ENCODE data around the gene ABCA3. TPM values are rescaled to one million over a fixed set of nuclear protein-coding genes. Genes with fewer than 3 reads are reported as not detected.

The ABCA3 gene
- total RNA-seq, 1 donor from 2014 or later: 21.4 TPM

GRCh38 chr16:2235695-2236336, 104.7 kb downstream of the ABCA3 start:
- DNase-seq (ENCODE audit: low read depth in 2 of 2): no peak

DNA sequence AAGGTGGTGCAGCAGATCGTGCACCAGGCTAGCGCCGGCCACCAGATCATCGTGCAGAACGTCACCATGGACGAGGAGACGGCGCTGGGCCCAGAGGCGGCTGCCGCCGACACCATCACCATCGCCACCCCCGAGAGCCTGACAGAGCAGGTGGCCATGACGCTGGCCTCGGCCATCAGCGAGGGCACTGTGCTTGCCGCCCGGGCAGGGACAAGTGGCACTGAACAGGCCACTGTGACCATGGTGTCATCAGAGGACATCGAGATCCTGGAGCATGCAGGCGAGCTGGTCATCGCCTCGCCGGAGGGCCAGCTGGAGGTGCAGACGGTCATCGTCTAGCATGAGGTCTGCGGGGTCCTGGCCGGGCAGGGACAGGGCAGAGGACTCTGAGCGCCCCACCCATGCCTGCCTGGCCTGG, 105.3 kb downstream of the ABCA3 start:
- DNase-seq (ENCODE audit: low read depth in 2 of 2): no peak

DNA sequence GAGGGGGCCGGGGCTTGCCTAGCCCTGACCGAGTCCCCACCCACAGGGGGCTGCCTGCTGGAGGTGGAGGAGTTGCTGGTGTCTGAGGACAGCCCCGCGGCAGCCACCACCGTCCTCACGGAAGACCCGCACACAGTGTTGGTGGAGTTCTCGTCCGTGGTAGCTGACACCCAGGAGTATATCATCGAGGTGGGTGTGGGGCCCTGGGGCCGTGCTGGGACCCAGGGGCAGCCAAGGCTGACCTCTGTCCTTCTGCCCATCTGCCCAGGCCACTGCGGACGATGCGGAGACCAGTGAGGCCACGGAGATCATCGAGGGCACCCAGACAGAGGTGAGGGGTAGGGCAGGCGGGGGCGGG, 105.7 kb downstream of the ABCA3 start:
- DNase-seq (ENCODE audit: low read depth in 2 of 2): no peak

GRCh38 chr16:2233872-2234812, 106.4 kb downstream of the ABCA3 start:
- DNase-seq (ENCODE audit: low read depth in 2 of 2): no peak

GRCh38 chr16:2233046-2233775, 107.3 kb downstream of the ABCA3 start:
- DNase-seq (ENCODE audit: low read depth in 2 of 2): no peak

GRCh38 chr16:2232094-2232990, 108.2 kb downstream of the ABCA3 start:
- DNase-seq (ENCODE audit: low read depth in 2 of 2): no peak

- no peak for DNase-seq (ENCODE audit: low read depth in 2 of 2)
Observed at GRCh38 chr16:2231016-2231931, 109.3 kb downstream of the ABCA3 start.

DNA sequence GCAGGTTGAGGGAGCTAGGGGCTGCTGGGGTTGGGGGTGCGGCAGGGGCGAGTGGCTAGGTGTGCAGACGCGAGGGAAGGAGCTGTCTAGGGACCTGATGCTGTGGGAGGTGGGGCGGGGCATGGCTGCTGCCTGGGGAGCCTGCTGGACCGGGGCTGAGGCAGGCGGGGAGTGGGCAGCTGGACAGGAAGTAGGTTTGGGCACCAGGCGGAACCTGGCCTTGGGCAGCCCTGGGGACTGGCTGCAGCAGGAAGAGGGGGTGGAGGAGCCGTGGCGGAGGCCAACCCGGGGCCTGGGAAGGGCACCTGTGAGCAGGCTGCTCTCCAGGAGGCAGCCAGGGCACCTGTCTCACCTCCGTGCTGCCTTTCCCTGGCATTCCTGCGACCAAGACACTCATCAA, 110.2 kb downstream of the ABCA3 start:
- DNase-seq (ENCODE audit: low read depth in 2 of 2): no peak

DNA sequence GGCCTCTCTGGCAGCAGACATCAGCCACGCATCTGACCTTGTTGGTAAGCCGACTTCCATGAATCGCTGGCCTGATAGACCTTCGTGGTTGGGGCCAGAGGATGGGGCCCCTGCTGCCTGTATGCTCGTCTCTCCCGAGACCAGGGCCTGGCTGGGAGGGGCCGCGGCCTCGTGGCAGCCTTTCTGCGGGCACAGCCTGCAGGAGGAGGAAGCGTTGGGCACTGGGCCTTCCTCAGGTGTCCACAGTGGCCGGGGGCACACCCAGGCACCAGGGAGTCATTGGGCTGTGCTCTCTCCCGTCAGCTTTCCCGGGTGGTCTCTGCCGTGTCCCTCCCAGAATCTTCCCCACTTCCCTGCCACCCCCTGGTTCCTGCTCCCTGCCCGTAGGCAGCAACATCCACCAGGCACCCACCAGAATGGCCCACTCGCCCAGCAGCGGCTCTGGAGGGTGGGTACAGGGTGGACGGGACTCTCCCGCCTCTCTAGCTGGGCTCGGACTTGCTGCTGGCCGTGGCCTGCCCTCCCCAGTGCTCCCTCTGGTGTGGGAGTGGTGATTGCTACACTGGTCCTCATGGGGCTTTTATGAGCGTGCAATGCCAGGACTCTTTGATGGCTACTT, 110.8 kb downstream of the ABCA3 start:
- no peak for DNase-seq (ENCODE audit: low read depth in 2 of 2)

DNA sequence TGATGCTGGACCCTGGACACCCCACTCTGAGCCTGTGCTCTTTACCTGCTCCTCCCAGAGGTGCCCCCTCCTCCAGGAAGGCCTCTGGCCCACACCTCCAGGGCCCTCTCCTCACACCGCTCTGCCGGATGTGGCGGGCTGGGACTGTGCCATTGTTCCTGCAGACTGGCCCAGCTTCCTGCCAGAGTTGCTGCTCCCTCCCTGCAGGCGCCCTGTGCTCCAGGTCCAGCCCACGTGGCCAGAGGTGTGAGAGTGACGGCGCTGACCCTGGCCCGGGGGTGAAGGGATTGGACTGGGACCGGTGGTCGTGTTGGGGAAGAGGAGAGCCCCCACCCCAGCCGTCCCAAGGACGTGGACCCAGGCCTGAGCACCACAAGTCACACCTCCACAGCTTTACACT, 111.4 kb downstream of the ABCA3 start:
- DNase-seq (ENCODE audit: low read depth in 2 of 2): no peak

GRCh38 chr16:2228161-2228824, 112.2 kb downstream of the ABCA3 start:
- no peak for DNase-seq (ENCODE audit: low read depth in 2 of 2)

GRCh38 chr16:2226918-2227317, 113.6 kb downstream of the ABCA3 start:
- no peak for DNase-seq (ENCODE audit: low read depth in 2 of 2)

- DNase-seq (ENCODE audit: low read depth in 2 of 2): no peak
Observed at GRCh38 chr16:2226245-2226793, 114.2 kb downstream of the ABCA3 start.

Other genes starting within 250 kb of the ABCA3 start
- 20.8 and 35.7 TPM in 2 replicates for gene PKD1, start 204.8 kb downstream of the ABCA3 start, total RNA-seq
- 0.51 and 0.77 TPM in 2 replicates for gene RAB26, start 192.1 kb downstream of the ABCA3 start, total RNA-seq
- 64.6 and 88.1 TPM in 2 replicates for gene TRAF7, start 184.9 kb downstream of the ABCA3 start, total RNA-seq
- under 0.01 and 0.13 TPM in 2 replicates for gene CASKIN1, start 144.1 kb downstream of the ABCA3 start, total RNA-seq
- gene MLST8, start 135.3 kb downstream of the ABCA3 start, total RNA-seq: 15.3 and 26.9 TPM in 2 replicates
- 1.3 and 1.7 TPM in 2 replicates for gene BRICD5, start 129.9 kb downstream of the ABCA3 start, total RNA-seq
- gene PGP, start 125.9 kb downstream of the ABCA3 start, total RNA-seq: 11.8 and 12.5 TPM in 2 replicates
- 22.2 and 26.3 TPM in 2 replicates for gene E4F1, start 117.1 kb downstream of the ABCA3 start, total RNA-seq
- gene DNASE1L2, start 104.3 kb downstream of the ABCA3 start, total RNA-seq: 0.25 and 0.26 TPM in 2 replicates
- gene ECI1, start 89.1 kb downstream of the ABCA3 start, total RNA-seq: 31.8 and 36.2 TPM in 2 replicates
- 37.2 and 60.6 TPM in 2 replicates for gene RNPS1, start 72.6 kb downstream of the ABCA3 start, total RNA-seq
- 16.4 and 26.7 TPM in 2 replicates for gene CCNF, start 88.7 kb upstream of the ABCA3 start, total RNA-seq
- 3.7 and 3.8 TPM in 2 replicates for gene TEDC2, start 119.4 kb upstream of the ABCA3 start, total RNA-seq
- gene NTN3, start 130.6 kb upstream of the ABCA3 start, total RNA-seq: under 0.01 and 0.13 TPM in 2 replicates
- 7.3 and 10.0 TPM in 2 replicates for gene TBC1D24, start 134.4 kb upstream of the ABCA3 start, total RNA-seq
- gene ATP6V0C, start 173.2 kb upstream of the ABCA3 start, total RNA-seq: 5.5 and 16.6 TPM in 2 replicates
- gene AMDHD2, start 179.6 kb upstream of the ABCA3 start, total RNA-seq: 30.0 and 59.0 TPM in 2 replicates
- not detected in 2 replicates for gene CEMP1, start 190.7 kb upstream of the ABCA3 start, total RNA-seq
- gene PDPK1, start 197.3 kb upstream of the ABCA3 start, total RNA-seq: 12.8 and 17.1 TPM in 2 replicates